ENCODE measurements around the gene AFF2.

DNA sequence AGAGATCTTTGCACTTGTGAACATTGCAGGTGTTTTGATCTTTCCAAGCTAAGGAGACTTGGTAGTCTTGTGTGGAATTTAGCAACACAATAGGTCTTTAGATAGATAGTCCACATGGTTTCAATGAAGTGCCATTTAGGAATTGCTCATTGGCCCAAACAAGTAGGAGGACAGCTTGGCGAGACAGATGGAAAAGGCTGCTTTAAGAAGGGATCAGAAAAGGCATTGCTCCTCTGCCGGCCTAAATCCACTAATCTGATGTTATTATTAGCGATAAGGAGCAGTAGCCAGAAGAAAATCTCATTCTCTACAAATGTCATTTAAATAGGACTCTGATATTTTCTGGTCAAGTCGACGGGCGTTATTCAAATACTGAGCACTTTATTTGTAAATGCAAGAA, 99.7 kb downstream of the AFF2 start:
- no peak for TF ChIP-seq POLR2A (IDR thresholded peaks at IDR 0.05)
- TF ChIP-seq, protein P1, sequence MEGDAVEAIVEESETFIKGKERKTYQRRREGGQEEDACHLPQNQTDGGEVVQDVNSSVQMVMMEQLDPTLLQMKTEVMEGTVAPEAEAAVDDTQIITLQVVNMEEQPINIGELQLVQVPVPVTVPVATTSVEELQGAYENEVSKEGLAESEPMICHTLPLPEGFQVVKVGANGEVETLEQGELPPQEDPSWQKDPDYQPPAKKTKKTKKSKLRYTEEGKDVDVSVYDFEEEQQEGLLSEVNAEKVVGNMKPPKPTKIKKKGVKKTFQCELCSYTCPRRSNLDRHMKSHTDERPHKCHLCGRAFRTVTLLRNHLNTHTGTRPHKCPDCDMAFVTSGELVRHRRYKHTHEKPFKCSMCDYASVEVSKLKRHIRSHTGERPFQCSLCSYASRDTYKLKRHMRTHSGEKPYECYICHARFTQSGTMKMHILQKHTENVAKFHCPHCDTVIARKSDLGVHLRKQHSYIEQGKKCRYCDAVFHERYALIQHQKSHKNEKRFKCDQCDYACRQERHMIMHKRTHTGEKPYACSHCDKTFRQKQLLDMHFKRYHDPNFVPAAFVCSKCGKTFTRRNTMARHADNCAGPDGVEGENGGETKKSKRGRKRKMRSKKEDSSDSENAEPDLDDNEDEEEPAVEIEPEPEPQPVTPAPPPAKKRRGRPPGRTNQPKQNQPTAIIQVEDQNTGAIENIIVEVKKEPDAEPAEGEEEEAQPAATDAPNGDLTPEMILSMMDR (IDR thresholded peaks at IDR 0.05), result no peak
